HepG2 (cell line): ENCODE results near the gene FAM76A. TPM values are rescaled to one million over a fixed set of nuclear protein-coding genes. Genes with fewer than 3 reads are reported as not detected.

Source experiments
- ADNP ChIP-seq: sonication (generic); formaldehyde crosslinking; IDR thresholded peaks from 2 replicates; pipeline ENCODE4 v1.4.0; 2020; ENCODE audit warnings: missing genetic modification reagents
- BHLHE40 ChIP-seq: IDR thresholded peaks from 2 replicates; pipeline ENCODE4 v1.6.1; 2011; ENCODE audit warnings: low read length, improper control_type of control experiment
- BORCS8-MEF2B ChIP-seq: sonication (generic); formaldehyde crosslinking; IDR thresholded peaks from 2 replicates; pipeline ENCODE4 v1.8.0; 2022; ENCODE audit warnings: mild to moderate bottlenecking, missing genetic modification reagents
- CHD2 ChIP-seq: IDR thresholded peaks from 2 replicates; pipeline ENCODE4 v1.6.1; 2011; ENCODE audit warnings: low read depth, low read length, improper control_type of control experiment
- CSRNP1 ChIP-seq: sonication (generic); formaldehyde crosslinking; IDR thresholded peaks from 2 replicates; pipeline ENCODE4 v1.8.1; 2023; ENCODE audit warnings: mild to moderate bottlenecking, missing genetic modification reagents
- FOXA1 ChIP-seq, 2 experiments: fragments of 450-650 bp in 1 of 2; sonication (generic) in 1 of 2; formaldehyde crosslinking in 1 of 2; IDR thresholded peaks; 2 replicates each; pipeline versions ENCODE4 v1.4.0 to v1.6.1; 2016 to 2020; ENCODE audit warnings: missing genetic modification reagents in 1 of 2
- HOMEZ ChIP-seq: IDR thresholded peaks from 2 replicates; pipeline ENCODE4 v1.6.1; 2016; ENCODE audit warnings: low read depth
- NONO ChIP-seq, 2 experiments: fragments of 450-650 bp in 1 of 2; sonication (generic) in 1 of 2; formaldehyde crosslinking in 1 of 2; IDR thresholded peaks in 1 of 2; conservative IDR thresholded peaks in 1 of 2; 2 replicates each; pipeline versions ENCODE4 v1.6.1 to v1.8.0; 2017 to 2022; ENCODE audit warnings: mild to moderate bottlenecking in 1 of 2, missing genetic modification reagents in 1 of 2, moderate library complexity in 1 of 2
- SIN3A ChIP-seq: IDR thresholded peaks from 2 replicates; pipeline ENCODE4 v1.6.1; 2011; ENCODE audit warnings: low read depth, mild to moderate bottlenecking, control low read depth, low read length, borderline replicate concordance
- TBL1XR1 ChIP-seq: fragments of 150-350 bp; IDR thresholded peaks from 2 replicates; pipeline ENCODE4 v1.6.1; 2014; ENCODE audit warnings: borderline replicate concordance, low read length; ENCODE audit not compliant: partially characterized antibody
- TBX3 ChIP-seq: fragments of 450-650 bp; IDR thresholded peaks from 2 replicates; pipeline ENCODE4 v1.6.1; 2017; ENCODE audit warnings: antibody characterized with exemption, mild to moderate bottlenecking, inconsistent platforms, borderline replicate concordance
- ZBTB7B ChIP-seq: sonication (generic); formaldehyde crosslinking; IDR thresholded peaks from 2 replicates; pipeline ENCODE4 v1.4.0; 2020; ENCODE audit warnings: missing genetic modification reagents
- ZNF101 ChIP-seq: sonication (generic); formaldehyde crosslinking; IDR thresholded peaks from 2 replicates; pipeline ENCODE4 v1.4.0; 2020; ENCODE audit warnings: mild to moderate bottlenecking, low read depth, missing genetic modification reagents, borderline replicate concordance
- ZNF329 ChIP-seq: sonication (generic); formaldehyde crosslinking; IDR thresholded peaks from 2 replicates; pipeline ENCODE4 v1.9.0; 2021; ENCODE audit warnings: low read depth, mild to moderate bottlenecking, missing genetic modification reagents
- ZNF549 ChIP-seq: sonication (generic); formaldehyde crosslinking; IDR thresholded peaks from 2 replicates; pipeline ENCODE4 v1.5.0; 2020; ENCODE audit warnings: missing genetic modification reagents
- ZNF678 ChIP-seq: sonication (generic); formaldehyde crosslinking; IDR thresholded peaks from 2 replicates; pipeline ENCODE4 v1.4.0; 2020; ENCODE audit warnings: mild to moderate bottlenecking, missing genetic modification reagents
- ZNF687 ChIP-seq: sonication (generic); formaldehyde crosslinking; IDR thresholded peaks from 2 replicates; pipeline ENCODE4 v1.5.1; 2020; ENCODE audit warnings: mild to moderate bottlenecking, missing genetic modification reagents, moderate library complexity
- ZSCAN5A ChIP-seq: sonication (generic); formaldehyde crosslinking; IDR thresholded peaks from 2 replicates; pipeline ENCODE4 v1.8.0; 2022; ENCODE audit warnings: mild to moderate bottlenecking, missing genetic modification reagents, borderline replicate concordance
- ZSCAN9 ChIP-seq: IDR thresholded peaks from 2 replicates; pipeline ENCODE4 v1.6.1; 2016; ENCODE audit warnings: borderline replicate concordance
- polyA plus RNA-seq, 8 experiments: library from polyadenylated mRNA; depleted of rRNA in 3 of 8; stranded (reverse) in 7 of 8; unstranded in 1 of 8; fragments of >200 nt; fragmentation: Illumina TruSeq in 4 of 8; extraction: Trizol in 4 of 8; gene quantifications; 2 replicates each; pipeline versions ENCODE4 v1.2.1 to v1.2.3, GENCODE V29; 2011 to 2016; ENCODE audit warnings: low read depth in 4 of 8, missing spikeins in 1 of 8, mixed read lengths in 1 of 8; ENCODE audit not compliant: insufficient read depth in 1 of 8
- total RNA-seq, 5 experiments: library from RNA; depleted of rRNA; stranded (reverse); fragments of >200 nt; fragmentation: Illumina TruSeq; extraction: Trizol; gene quantifications; 2 replicates each; pipeline ENCODE4 v1.2.3, GENCODE V29; 2016; ENCODE audit warnings: low read depth in 1 of 5

FAM76A gene
- total and polyA plus RNA-seq, 2 of the 13 experiments (the other 11 are each of a cell fraction or from before 2014, with no cell fraction given) = 4.2 to 15.7 TPM

DNA sequence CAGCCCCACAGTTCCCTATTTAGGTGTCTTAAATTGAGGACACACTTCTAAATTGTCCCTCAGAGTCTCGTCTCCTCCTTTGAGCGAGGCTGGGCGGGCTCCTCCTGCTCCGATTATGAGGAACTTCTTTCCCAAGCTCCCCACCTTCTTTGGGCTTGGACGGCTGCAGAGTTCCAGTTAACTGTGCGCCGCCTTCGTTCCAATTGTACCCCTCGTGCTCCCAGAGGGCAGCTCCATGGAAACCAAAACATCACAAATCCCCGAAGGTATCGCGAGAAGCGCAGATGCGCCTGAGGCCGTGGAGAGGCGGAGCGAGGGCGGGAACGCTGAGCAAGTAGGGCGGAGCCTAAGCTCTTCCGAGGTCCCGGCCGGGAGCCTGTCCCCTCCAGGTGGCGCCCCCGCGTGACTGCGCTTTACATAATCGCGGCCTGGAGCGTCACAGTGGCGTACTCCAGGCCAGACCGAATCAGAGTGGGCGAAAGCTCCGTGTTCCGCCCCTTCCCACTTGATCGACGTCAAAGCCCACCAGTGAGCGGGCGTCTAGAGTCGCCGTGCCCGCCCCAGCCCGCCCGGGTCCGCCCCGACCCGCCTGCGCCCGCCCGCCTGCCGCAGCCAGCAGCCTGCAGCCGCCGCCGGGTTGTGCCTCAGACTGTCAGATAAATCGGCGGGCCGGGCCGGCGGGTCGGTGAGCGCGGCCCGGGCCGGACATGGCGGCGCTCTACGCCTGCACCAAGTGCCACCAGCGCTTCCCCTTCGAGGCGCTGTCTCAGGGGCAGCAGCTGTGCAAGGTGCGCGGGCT is at the start of gene FAM76A (continued):
- TF ChIP-seq TBX3 = peak; percentile 21; the same call in 1 of the 2 replicates
- TF ChIP-seq ZSCAN5A = 0 out of 2 replicates have a peak, but pooled peaks have one; percentile 64
- TF ChIP-seq CHD2 = peak; percentile 98
- TF ChIP-seq ZNF549 (CRISPR knock-in tag) = peak; percentile 99
- no peak for TF ChIP-seq ZNF678
- TF ChIP-seq TBL1XR1 = peak; percentile 30
- TF ChIP-seq ADNP (CRISPR knock-in tag) = no peak
- TF ChIP-seq ZBTB7B = no peak; the same call in 1 of the 2 replicates
- peak; percentile 69; the same call in 1 of the 2 replicates for TF ChIP-seq ZSCAN9 (CRISPR knock-in tag)
- TF ChIP-seq SIN3A = peak; percentile 63; the same call in 1 of the 2 replicates
- TF ChIP-seq HOMEZ (CRISPR knock-in tag) = peak; percentile 61
- TF ChIP-seq CSRNP1 (CRISPR knock-in tag) = 0 out of 2 replicates have a peak, but pooled peaks have one; percentile 42
- TF ChIP-seq NONO (IDR thresholded peaks at IDR 0.05) = no peak
- peak; percentile 63 for TF ChIP-seq NONO (CRISPR knock-in tag; conservative IDR thresholded peaks at IDR 0.05)
- TF ChIP-seq FOXA1 (IDR thresholded peaks at IDR 0.05) = no peak
- TF ChIP-seq FOXA1 (CRISPR knock-in tag; IDR thresholded peaks at IDR 0.05) = 0 out of 2 replicates have a peak, but pooled peaks have one; percentile 5
- TF ChIP-seq ZNF101 (CRISPR knock-in tag) = no peak
- 0 out of 2 replicates have a peak, but pooled peaks have one; percentile 33 for TF ChIP-seq ZNF329 (CRISPR knock-in tag)
- TF ChIP-seq BHLHE40 = peak; percentile 77
- peak; percentile 50; the same call in 1 of the 2 replicates for TF ChIP-seq BORCS8-MEF2B (CRISPR knock-in tag)
- peak; percentile 89 for TF ChIP-seq ZNF687 (CRISPR knock-in tag)
